K562 (cell line): ENCODE data around the gene RETN. TPM values are rescaled to one million over a fixed set of nuclear protein-coding genes. Genes with fewer than 3 reads are reported as not detected.

Source experiments
- polyA plus RNA-seq, 8 experiments: library from polyadenylated mRNA; depleted of rRNA in 4 of 8; stranded (reverse) in 5 of 8; unstranded in 3 of 8; fragments of >200 nt; fragmentation: Nextera tagmentation in 2 of 8; fragmentation: Illumina TruSeq in 1 of 8; extraction: Ambion mirVana in 2 of 8; extraction: Trizol in 1 of 8; gene quantifications; 2 replicates each; pipeline versions ENCODE4 v1.2.1 to v1.2.3, GENCODE V29; 2011 to 2014; ENCODE audit warnings: inconsistent platforms in 1 of 8, missing spikeins in 1 of 8
- total RNA-seq, 7 experiments: library from RNA; depleted of rRNA in 6 of 7; stranded (reverse); fragments of >200 nt in 6 of 7; fragmentation: Illumina TruSeq in 2 of 7; extraction: Trizol in 2 of 7; gene quantifications; 2 replicates each; pipeline versions ENCODE4 v1.2.1 to v1.2.3, GENCODE V29; 2011 to 2021; ENCODE audit warnings: low replicate concordance in 1 of 7

Gene RETN
- total and polyA plus RNA-seq, 9 of the 15 experiments (the other 6 are each of a cell fraction or from before 2014, with no cell fraction given) = not detected

Other genes starting within 250 kb of the RETN start
Only the 7 nearest of the 20 such genes appear.
- 43.7 and 54.6 TPM in 2 replicates for gene XAB2, start 39.5 kb upstream of the RETN start, total RNA-seq (2014; rRNA removed)
- gene XAB2, start 39.5 kb upstream of the RETN start, total RNA-seq (2014; rRNA removed; fragmentation: Illumina TruSeq; extraction: Trizol) = 5.6 and 7.6 TPM in 2 replicates
- gene XAB2, start 39.5 kb upstream of the RETN start, total RNA-seq (2015; rRNA removed; fragmentation: Illumina TruSeq; extraction: Trizol) = 22.0 and 24.3 TPM in 2 replicates
- 58.3 and 58.7 TPM in 2 replicates for gene XAB2, start 39.5 kb upstream of the RETN start, total RNA-seq (2021)
- gene XAB2, start 39.5 kb upstream of the RETN start, polyA plus RNA-seq (2011; rRNA removed) = 19.1 and 36.3 TPM in 2 replicates
- gene XAB2, start 39.5 kb upstream of the RETN start, polyA plus RNA-seq (2014; fragmentation: Illumina TruSeq; extraction: Trizol) = 20.0 and 33.9 TPM in 2 replicates
- under 1 TPM; 0.21 to 0.71 TPM for gene XAB2, start 39.5 kb upstream of the RETN start, polyA plus RNA-seq (2014; fragmentation: Nextera tagmentation; extraction: Ambion mirVana)
- gene XAB2, start 39.5 kb upstream of the RETN start, polyA plus RNA-seq (2014; rRNA removed) = 36.7 and 38.4 TPM in 2 replicates
- 59.9 and 62.3 TPM in 2 replicates for gene PET100, start 39.3 kb upstream of the RETN start, total RNA-seq (2014; rRNA removed)
- gene PET100, start 39.3 kb upstream of the RETN start, total RNA-seq (2014; rRNA removed; fragmentation: Illumina TruSeq; extraction: Trizol) = 116 and 120 TPM in 2 replicates
- gene PET100, start 39.3 kb upstream of the RETN start, total RNA-seq (2015; rRNA removed; fragmentation: Illumina TruSeq; extraction: Trizol) = 82.1 and 93.7 TPM in 2 replicates
- gene PET100, start 39.3 kb upstream of the RETN start, total RNA-seq (2021) = 147 and 160 TPM in 2 replicates
- 51.1 and 72.3 TPM in 2 replicates for gene PET100, start 39.3 kb upstream of the RETN start, polyA plus RNA-seq (2011; rRNA removed)
- gene PET100, start 39.3 kb upstream of the RETN start, polyA plus RNA-seq (2014; fragmentation: Illumina TruSeq; extraction: Trizol) = 77.2 and 79.8 TPM in 2 replicates
- 100 to 1,000 TPM; 322 to 351 TPM for gene PET100, start 39.3 kb upstream of the RETN start, polyA plus RNA-seq (2014; fragmentation: Nextera tagmentation; extraction: Ambion mirVana)
- gene PET100, start 39.3 kb upstream of the RETN start, polyA plus RNA-seq (2014; rRNA removed) = 98.3 and 111 TPM in 2 replicates
- 0.73 and 1.5 TPM in 2 replicates for gene PCP2, start 35.3 kb upstream of the RETN start, total RNA-seq (2014; rRNA removed)
- gene PCP2, start 35.3 kb upstream of the RETN start, total RNA-seq (2014; rRNA removed; fragmentation: Illumina TruSeq; extraction: Trizol) = 0.25 TPM in 1 of 2 replicates, not detected in the other
- 0.23 TPM in 1 of 2 replicates, not detected in the other for gene PCP2, start 35.3 kb upstream of the RETN start, total RNA-seq (2015; rRNA removed; fragmentation: Illumina TruSeq; extraction: Trizol)
- 0.96 and 1.3 TPM in 2 replicates for gene PCP2, start 35.3 kb upstream of the RETN start, total RNA-seq (2021)
- 0.17 and 0.47 TPM in 2 replicates for gene PCP2, start 35.3 kb upstream of the RETN start, polyA plus RNA-seq (2011; rRNA removed)
- gene PCP2, start 35.3 kb upstream of the RETN start, polyA plus RNA-seq (2014; fragmentation: Illumina TruSeq; extraction: Trizol) = 0.90 TPM in 1 of 2 replicates, not detected in the other
- gene PCP2, start 35.3 kb upstream of the RETN start, polyA plus RNA-seq (2014; fragmentation: Nextera tagmentation; extraction: Ambion mirVana) = under 1 TPM in 1 of 2 experiments, not detected in 1; 0.22 TPM
- 1.3 and 1.6 TPM in 2 replicates for gene PCP2, start 35.3 kb upstream of the RETN start, polyA plus RNA-seq (2014; rRNA removed)
- 79.9 and 96.0 TPM in 2 replicates for gene STXBP2, start 31.9 kb upstream of the RETN start, total RNA-seq (2014; rRNA removed)
- gene STXBP2, start 31.9 kb upstream of the RETN start, total RNA-seq (2014; rRNA removed; fragmentation: Illumina TruSeq; extraction: Trizol) = 29.8 and 31.6 TPM in 2 replicates
- 37.6 and 38.4 TPM in 2 replicates for gene STXBP2, start 31.9 kb upstream of the RETN start, total RNA-seq (2015; rRNA removed; fragmentation: Illumina TruSeq; extraction: Trizol)
- gene STXBP2, start 31.9 kb upstream of the RETN start, total RNA-seq (2021) = 136 and 163 TPM in 2 replicates
- gene STXBP2, start 31.9 kb upstream of the RETN start, polyA plus RNA-seq (2011; rRNA removed) = 141 and 157 TPM in 2 replicates
- gene STXBP2, start 31.9 kb upstream of the RETN start, polyA plus RNA-seq (2014; fragmentation: Illumina TruSeq; extraction: Trizol) = 71.3 and 102 TPM in 2 replicates
- gene STXBP2, start 31.9 kb upstream of the RETN start, polyA plus RNA-seq (2014; fragmentation: Nextera tagmentation; extraction: Ambion mirVana) = 1 to 10 TPM; 2.5 to 9.1 TPM
- gene STXBP2, start 31.9 kb upstream of the RETN start, polyA plus RNA-seq (2014; rRNA removed) = 142 and 145 TPM in 2 replicates
- 0.18 and 0.37 TPM in 2 replicates for gene MCEMP1, start 8.0 kb downstream of the RETN start, total RNA-seq (2014; rRNA removed)
- gene MCEMP1, start 8.0 kb downstream of the RETN start, total RNA-seq (2014; rRNA removed; fragmentation: Illumina TruSeq; extraction: Trizol) = 0.26 and 0.33 TPM in 2 replicates
- gene MCEMP1, start 8.0 kb downstream of the RETN start, total RNA-seq (2015; rRNA removed; fragmentation: Illumina TruSeq; extraction: Trizol) = 0.08 and 0.11 TPM in 2 replicates
- gene MCEMP1, start 8.0 kb downstream of the RETN start, total RNA-seq (2021) = 0.51 and 0.63 TPM in 2 replicates
- gene MCEMP1, start 8.0 kb downstream of the RETN start, polyA plus RNA-seq (2011; rRNA removed) = 0.79 and 1.8 TPM in 2 replicates
- gene MCEMP1, start 8.0 kb downstream of the RETN start, polyA plus RNA-seq (2014; fragmentation: Illumina TruSeq; extraction: Trizol) = 0.49 and 0.68 TPM in 2 replicates
- under 1 TPM; 0.81 to 0.94 TPM for gene MCEMP1, start 8.0 kb downstream of the RETN start, polyA plus RNA-seq (2014; fragmentation: Nextera tagmentation; extraction: Ambion mirVana)
- gene MCEMP1, start 8.0 kb downstream of the RETN start, polyA plus RNA-seq (2014; rRNA removed) = 0.49 and 0.65 TPM in 2 replicates
- gene TRAPPC5, start 11.8 kb downstream of the RETN start, total RNA-seq (2014; rRNA removed) = 76.2 and 82.6 TPM in 2 replicates
- 0.99 and 2.7 TPM in 2 replicates for gene TRAPPC5, start 11.8 kb downstream of the RETN start, total RNA-seq (2014; rRNA removed; fragmentation: Illumina TruSeq; extraction: Trizol)
- 40.9 and 42.0 TPM in 2 replicates for gene TRAPPC5, start 11.8 kb downstream of the RETN start, total RNA-seq (2015; rRNA removed; fragmentation: Illumina TruSeq; extraction: Trizol)
- 76.9 and 81.9 TPM in 2 replicates for gene TRAPPC5, start 11.8 kb downstream of the RETN start, total RNA-seq (2021)
- gene TRAPPC5, start 11.8 kb downstream of the RETN start, polyA plus RNA-seq (2011; rRNA removed) = 29.3 and 56.7 TPM in 2 replicates
- gene TRAPPC5, start 11.8 kb downstream of the RETN start, polyA plus RNA-seq (2014; fragmentation: Illumina TruSeq; extraction: Trizol) = 3.9 and 21.4 TPM in 2 replicates
- 1 to 10 TPM; 2.0 to 4.2 TPM for gene TRAPPC5, start 11.8 kb downstream of the RETN start, polyA plus RNA-seq (2014; fragmentation: Nextera tagmentation; extraction: Ambion mirVana)
- 45.2 and 53.1 TPM in 2 replicates for gene TRAPPC5, start 11.8 kb downstream of the RETN start, polyA plus RNA-seq (2014; rRNA removed)
- not detected in 2 replicates for gene FCER2, start 33.1 kb downstream of the RETN start, total RNA-seq (2014; rRNA removed)
- gene FCER2, start 33.1 kb downstream of the RETN start, total RNA-seq (2014; rRNA removed; fragmentation: Illumina TruSeq; extraction: Trizol) = not detected in 2 replicates
- not detected in 2 replicates for gene FCER2, start 33.1 kb downstream of the RETN start, total RNA-seq (2015; rRNA removed; fragmentation: Illumina TruSeq; extraction: Trizol)
- 0.11 and 0.38 TPM in 2 replicates for gene FCER2, start 33.1 kb downstream of the RETN start, total RNA-seq (2021)
- not detected in 2 replicates for gene FCER2, start 33.1 kb downstream of the RETN start, polyA plus RNA-seq (2011; rRNA removed)
- not detected in 2 replicates for gene FCER2, start 33.1 kb downstream of the RETN start, polyA plus RNA-seq (2014; fragmentation: Illumina TruSeq; extraction: Trizol)
- gene FCER2, start 33.1 kb downstream of the RETN start, polyA plus RNA-seq (2014; fragmentation: Nextera tagmentation; extraction: Ambion mirVana) = not detected
- not detected in 2 replicates for gene FCER2, start 33.1 kb downstream of the RETN start, polyA plus RNA-seq (2014; rRNA removed)